Stomach (tissue), 9 donors: ENCODE measurements around the gene RD3L. TPM values are rescaled to one million over a fixed set of nuclear protein-coding genes. Genes with fewer than 3 reads are reported as not detected.
"Not testable (repeated sequence)": the region's sequence is repeated elsewhere in the genome, so short reads cannot be mapped to it uniquely, and the experiment has no call there.

ENCODE experiments used
- DNase-seq, 2 donors: peaks; one replicate each; pipeline versions ENCODE4 v3.0.0 to v3.0.0-alpha.2; 2013 to 2019
- H3K27ac ChIP-seq, 5 donors: fragments of 200-600 bp in 4 of 5; sonication (generic) in 4 of 5; one replicate each; pipeline ENCODE4 v1.5.1; 2013 to 2019; ENCODE audit warnings: mild to moderate bottlenecking in 1 of 5, moderate library complexity in 1 of 5
- H3K27me3 ChIP-seq, 3 donors: fragments of 200-600 bp; sonication (generic); one replicate each; pipeline ENCODE4 v1.5.1; 2017 to 2019; ENCODE audit warnings: mixed run types in 1 of 3
- H3K36me3 ChIP-seq, 4 donors: fragments of 200-600 bp; sonication (generic); 1 replicate in 3 of 4; 2 replicates in 1 of 4; pipeline ENCODE4 v1.5.1; 2016 to 2019
- H3K4me1 ChIP-seq, 4 donors: fragments of 200-600 bp; sonication (generic); one replicate each; pipeline ENCODE4 v1.5.1; 2016 to 2019
- H3K4me3 ChIP-seq, 4 donors: fragments of 200-600 bp; sonication (generic) in 3 of 4; one replicate each; pipeline ENCODE4 v1.5.1; 2016 to 2019; ENCODE audit warnings: mild to moderate bottlenecking in 1 of 4
- H3K9me3 ChIP-seq, 4 donors: fragments of 200-600 bp; sonication (generic); one replicate each; pipeline ENCODE4 v1.5.1; 2016 to 2019
- EP300 ChIP-seq: sonication (generic); formaldehyde crosslinking; IDR thresholded peaks from one replicate; pipeline ENCODE4 v1.6.1; 2017; ENCODE audit warnings: antibody characterized with exemption
- POLR2A ChIP-seq, 4 donors: fragments of 450-650 bp; IDR thresholded peaks; one replicate each; pipeline ENCODE4 v1.6.1; 2016; ENCODE audit warnings: antibody characterized with exemption in 4 of 4, control low read depth in 2 of 4, mild to moderate bottlenecking in 1 of 4, moderate library complexity in 1 of 4
- POLR2AphosphoS5 ChIP-seq, 3 donors: sonication (generic); formaldehyde crosslinking; IDR thresholded peaks; one replicate each; pipeline ENCODE4 v1.6.1; 2016; ENCODE audit warnings: antibody characterized with exemption in 3 of 3
- WGBS, 5 donors: extraction: QIAGEN DNeasy Blood & Tissue Kit in 3 of 5; methylation state at CpG; one replicate each; pipeline versions ENCODE4 v1.1.5 to v1.1.7; 2013 to 2018; 5-methylcytosine and 5-hydroxymethylcytosine counted together
- intact Hi-C: fragments of 100-400 bp; cut with DNase I; formaldehyde crosslinking; loops from one replicate; pipeline ENCODE4 v1.15.1; 2023; ENCODE audit warnings: low total_unique reads
- polyA plus RNA-seq, 3 donors: library from polyadenylated mRNA; stranded (reverse); fragments of 200-250 nt; gene quantifications; one replicate each; pipeline ENCODE4 v1.2.3, GENCODE V29; 2013
- total RNA-seq, 5 donors: library from RNA; depleted of rRNA; stranded (reverse); fragments of >200 nt; gene quantifications; one replicate each; pipeline versions ENCODE4 v1.1.0 to v1.2.3, GENCODE V29; 2014 to 2016
- TF ChIP-seq, protein P1 (sequence below), 7 experiments: fragments of 450-650 bp in 4 of 7; fragments of 200-600 bp in 3 of 7; sonication (generic) in 3 of 7; IDR thresholded peaks; one replicate each; pipeline ENCODE4 v1.5.1; 2016 to 2019; ENCODE audit warnings: antibody characterized with exemption in 7 of 7, control low read depth in 2 of 7, mild to moderate bottlenecking in 1 of 7
- donor health status: healthy with polysubstance abuse.
- donor health status: Bipolar disorder and iron deficiency.
- donor health status: healthy.

RD3L gene
- total and polyA plus RNA-seq, 8 donors, result not detected

DNA sequence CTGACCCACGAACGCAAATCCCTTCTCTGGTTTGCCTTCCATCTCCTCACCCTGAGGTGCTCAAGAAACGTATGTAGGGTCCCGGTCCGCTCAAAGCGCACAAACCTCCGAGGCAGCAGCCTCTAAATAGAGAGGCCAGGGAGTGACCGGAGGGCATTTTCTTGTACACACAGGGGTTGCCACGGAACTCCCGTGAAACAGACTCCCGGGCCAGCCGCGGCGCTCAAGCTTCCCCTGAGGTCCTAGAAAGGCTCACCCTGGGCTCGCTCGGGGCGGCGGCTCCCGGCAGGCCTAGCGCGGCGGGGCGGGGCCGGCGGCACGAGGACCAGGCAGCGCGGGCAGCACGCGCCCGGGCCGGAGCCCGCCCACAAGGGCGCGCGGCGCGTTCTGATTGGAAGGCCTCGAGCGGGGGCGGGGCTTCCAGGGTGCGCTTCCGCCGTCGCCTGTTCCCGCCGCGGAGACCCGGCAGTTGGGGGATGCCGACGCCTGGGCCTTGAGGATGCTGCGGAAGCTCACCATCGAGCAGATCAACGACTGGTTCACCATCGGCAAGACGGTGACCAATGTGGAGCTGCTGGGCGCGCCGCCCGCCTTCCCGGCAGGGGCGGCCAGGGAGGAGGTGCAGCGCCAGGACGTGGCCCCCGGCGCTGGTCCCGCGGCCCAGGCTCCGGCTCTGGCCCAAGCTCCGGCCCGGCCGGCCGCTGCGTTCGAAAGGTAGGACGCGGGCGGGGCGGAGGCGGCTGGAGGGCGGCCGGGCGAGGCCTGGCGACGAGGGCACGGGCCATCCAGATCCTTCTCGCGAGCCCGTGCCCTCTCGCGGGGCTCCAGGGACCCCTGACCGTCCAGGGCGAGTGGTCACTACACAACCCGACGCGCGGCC, 14.1 kb downstream of the RD3L start, which contains the start of gene TDRD9:
Gene TDRD9, plus strand, starts transcription at position 446 of the 880 bp plus-strand sequence. Its CDS starts 54 bp downstream, at position 500.
- Histone ChIP-seq H3K4me3 (peak within 1 kb of the TSS in 2 of 4 donors; percentile 17 to 28), H3K27ac (no peak within 1 kb of the TSS), H3K9me3 (no peaks in the 10 kb centered on the region), H3K27me3 (peaks cover 0 to 31% (median 8%) of the 10 kb centered on the region in 3 donors), H3K4me1 (no peaks in the 10 kb centered on the region), H3K36me3 (no peaks in the 10 kb centered on the region)
- peak; percentile 23 to 32 for DNase-seq
- 49 to 86% (median 68%) methylated on average over 30 to 97 of the region's 97 CpGs for WGBS, 5 donors
- intact Hi-C loops, result no loop called here
- no peak for TF ChIP-seq POLR2A (IDR thresholded peaks at IDR 0.05)
- TF ChIP-seq, protein P1, sequence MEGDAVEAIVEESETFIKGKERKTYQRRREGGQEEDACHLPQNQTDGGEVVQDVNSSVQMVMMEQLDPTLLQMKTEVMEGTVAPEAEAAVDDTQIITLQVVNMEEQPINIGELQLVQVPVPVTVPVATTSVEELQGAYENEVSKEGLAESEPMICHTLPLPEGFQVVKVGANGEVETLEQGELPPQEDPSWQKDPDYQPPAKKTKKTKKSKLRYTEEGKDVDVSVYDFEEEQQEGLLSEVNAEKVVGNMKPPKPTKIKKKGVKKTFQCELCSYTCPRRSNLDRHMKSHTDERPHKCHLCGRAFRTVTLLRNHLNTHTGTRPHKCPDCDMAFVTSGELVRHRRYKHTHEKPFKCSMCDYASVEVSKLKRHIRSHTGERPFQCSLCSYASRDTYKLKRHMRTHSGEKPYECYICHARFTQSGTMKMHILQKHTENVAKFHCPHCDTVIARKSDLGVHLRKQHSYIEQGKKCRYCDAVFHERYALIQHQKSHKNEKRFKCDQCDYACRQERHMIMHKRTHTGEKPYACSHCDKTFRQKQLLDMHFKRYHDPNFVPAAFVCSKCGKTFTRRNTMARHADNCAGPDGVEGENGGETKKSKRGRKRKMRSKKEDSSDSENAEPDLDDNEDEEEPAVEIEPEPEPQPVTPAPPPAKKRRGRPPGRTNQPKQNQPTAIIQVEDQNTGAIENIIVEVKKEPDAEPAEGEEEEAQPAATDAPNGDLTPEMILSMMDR (IDR thresholded peaks at IDR 0.05), result no peak
- TF ChIP-seq EP300, result no peak
- no peak for TF ChIP-seq POLR2AphosphoS5 (IDR thresholded peaks at IDR 0.05)

DNA sequence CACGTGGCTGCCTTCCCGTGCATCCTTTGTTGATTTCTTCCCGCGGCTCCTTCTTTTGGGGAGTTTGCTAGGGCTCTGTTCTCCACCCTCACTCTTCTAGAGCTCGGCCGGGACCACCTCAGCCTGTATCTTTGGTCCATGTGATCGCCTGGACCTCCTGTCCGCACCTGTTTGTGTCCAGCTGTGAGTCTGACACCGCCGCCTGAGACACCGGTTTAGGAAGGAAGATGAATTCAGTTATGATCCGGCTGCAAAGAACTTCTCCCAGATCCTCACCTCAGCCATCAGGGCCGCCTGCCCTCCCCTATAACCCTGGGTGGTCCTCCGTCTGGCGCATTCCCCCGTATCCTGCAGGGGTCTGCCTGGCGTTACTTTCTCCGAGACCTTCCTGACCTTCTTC, 14.8 kb downstream of the RD3L start:
- no peaks in the 10 kb centered on the region for H3K36me3 ChIP-seq
- TF ChIP-seq POLR2AphosphoS5 (IDR thresholded peaks at IDR 0.05) (no peak), EP300 (no peak), POLR2A (IDR thresholded peaks at IDR 0.05) (no peak)
- TF ChIP-seq, protein P1 (IDR thresholded peaks at IDR 0.05), result no peak
- H3K27me3 ChIP-seq, result peaks cover 0 to 37% (median 8%) of the 10 kb centered on the region in 3 donors
- DNase-seq, result no peak
- H3K27ac ChIP-seq, result no peak overlapping the region
- H3K9me3 ChIP-seq, result no peaks in the 10 kb centered on the region
- intact Hi-C loops, result no loop called here
- H3K4me3 ChIP-seq, result no peak overlapping the region
- H3K4me1 ChIP-seq, result no peaks in the 10 kb centered on the region
- WGBS, 5 donors, result 86 to 93% (median 92%) methylated on average over 18 of the region's 18 CpGs

DNA sequence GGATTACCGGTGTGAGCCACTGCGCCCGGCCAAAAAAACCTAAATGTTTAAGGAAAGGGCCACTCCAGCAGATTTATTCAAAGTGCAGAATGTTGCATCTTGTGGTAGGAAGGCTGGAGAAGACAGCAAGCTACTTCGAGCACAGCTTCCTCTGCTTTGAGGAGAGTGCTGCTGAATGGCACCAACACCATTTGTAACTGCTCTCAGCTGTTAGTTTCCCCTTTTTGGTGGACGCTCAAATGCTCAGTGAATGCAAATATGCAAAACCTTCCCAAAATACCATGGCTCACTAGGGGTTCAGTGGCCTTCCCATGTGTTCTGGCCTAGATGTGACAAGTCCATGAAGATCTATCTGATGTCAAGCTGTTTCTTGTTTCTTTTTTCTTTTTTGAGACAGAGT, 17.0 kb downstream of the RD3L start:
- H3K27ac ChIP-seq, result no peak overlapping the region
- intact Hi-C loops, result no loop called here
- H3K36me3 ChIP-seq, result no peaks in the 10 kb centered on the region
- H3K9me3 ChIP-seq, result no peaks in the 10 kb centered on the region
- 73 to 98% (median 82%) methylated on average over 5 of the region's 5 CpGs for WGBS, 5 donors
- H3K4me1 ChIP-seq, result peaks cover 0 to 13% (median 12%) of the 10 kb centered on the region in 4 donors
- peaks cover 0 to 37% (median 8%) of the 10 kb centered on the region in 3 donors for H3K27me3 ChIP-seq
- no peak for TF ChIP-seq POLR2AphosphoS5 (IDR thresholded peaks at IDR 0.05)
- TF ChIP-seq, protein P1 (IDR thresholded peaks at IDR 0.05), result no peak
- TF ChIP-seq EP300, result no peak
- H3K4me3 ChIP-seq, result no peak overlapping the region
- no peak for DNase-seq

DNA sequence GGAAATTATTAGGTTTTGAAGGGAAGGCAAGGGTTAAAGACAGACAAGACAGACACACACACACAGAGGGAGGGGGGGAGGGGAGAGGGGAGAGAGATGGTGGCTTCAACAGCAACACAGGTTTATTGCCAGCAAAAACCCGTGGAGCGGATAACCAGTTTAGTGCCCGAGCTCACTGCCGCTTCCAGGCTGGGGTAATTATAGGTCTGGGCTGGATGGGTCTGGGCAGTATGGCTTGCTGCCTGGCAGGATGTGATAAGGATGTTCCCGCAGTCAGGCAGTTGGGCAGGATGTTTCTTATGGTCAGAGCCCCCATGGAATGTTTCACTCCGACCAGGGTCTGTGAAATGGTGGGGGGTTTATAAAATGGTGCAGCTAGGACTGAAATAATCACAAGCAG, 18.5 kb downstream of the RD3L start:
- no peaks in the 10 kb centered on the region for H3K9me3 ChIP-seq
- no peak overlapping the region for H3K27ac ChIP-seq
- intact Hi-C loops, result no loop called here
- WGBS, 5 donors, result 19 to 34% (median 24%) methylated on average over 6 of the region's 6 CpGs
- TF ChIP-seq, protein P1 (IDR thresholded peaks at IDR 0.05), result no peak
- no peak for TF ChIP-seq POLR2AphosphoS5 (IDR thresholded peaks at IDR 0.05)
- TF ChIP-seq POLR2A (IDR thresholded peaks at IDR 0.05), result no peak
- no peak for TF ChIP-seq EP300
- peaks cover 7 to 28% (median 26%) of the 10 kb centered on the region in 4 donors for H3K4me1 ChIP-seq
- DNase-seq, result peak in 1 of 2 donors; percentile 56
- H3K36me3 ChIP-seq, result no peaks in the 10 kb centered on the region
- peaks cover 0 to 29% (median 8%) of the 10 kb centered on the region in 3 donors for H3K27me3 ChIP-seq
- H3K4me3 ChIP-seq, result no peak overlapping the region

DNA sequence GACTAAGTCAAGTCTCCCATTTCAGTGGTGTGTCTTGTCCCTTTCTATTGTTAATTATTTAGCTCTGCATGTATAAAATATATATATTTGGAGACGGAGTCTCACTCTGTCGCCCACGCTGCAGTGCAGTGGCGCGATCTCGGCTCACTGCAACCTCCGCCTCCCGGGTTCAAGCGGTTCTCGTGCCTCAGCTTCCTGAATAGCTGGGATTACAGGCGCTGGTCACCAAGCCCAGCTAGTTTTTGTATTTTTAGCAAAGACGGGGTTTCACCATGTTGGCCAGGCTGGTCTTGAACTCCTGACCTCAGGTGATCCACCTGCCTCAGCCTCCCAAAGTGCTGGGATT, 20.5 kb downstream of the RD3L start:
- Histone ChIP-seq H3K27ac (peak overlapping the region in 1 of 5 donors; percentile 91), H3K4me1 (peaks cover 7 to 47% (median 36%) of the 10 kb centered on the region in 4 donors), H3K36me3 (peaks cover 0 to 18% (median 15%) of the 10 kb centered on the region in 4 donors), H3K4me3 (peak overlapping the region; percentile 77 to 98 (median 90)), H3K27me3 (peaks cover 0 to 14% (median 0%) of the 10 kb centered on the region in 3 donors)
- H3K9me3 ChIP-seq, intact Hi-C loops, DNase-seq: not testable (repeated sequence)
- WGBS, 5 donors, result 66 to 72% (median 71%) methylated on average over 12 of the region's 12 CpGs
